HepG2 (cell line): ENCODE results near the gene TLR2. TPM values are rescaled to one million over a fixed set of nuclear protein-coding genes. Genes with fewer than 3 reads are reported as not detected.

Source experiments
- ATAC-seq: fragments of 200-7000 bp; cut with Tn5 transposase; 3 replicates; pipeline ENCODE4 v1.9.1; 2020; ENCODE audit warnings: mild to moderate bottlenecking, moderate library complexity
- BruUV-seq: library from RNA; stranded (reverse); fragments of 400-500 nt; replicated peaks from 2 replicates; lab custom pipeline; 2021; lab: Mats Ljungman, UMichigan
- CTCF ChIA-PET: fragments of 300-600 bp; formaldehyde crosslinking; extraction: SDS; loops from one replicate; lab custom pipeline; 2021; ENCODE audit warnings: low total read pairs, inconsistent platforms, low intra/inter-chr PET ratio; lab: Yijun Ruan, JAX
- POLR2A ChIA-PET: fragments of 350-600 bp; sonication (Branson Sonifier 250); formaldehyde crosslinking; loops from one replicate; lab custom pipeline; 2020; ENCODE audit warnings: antibody characterized with exemption, inconsistent platforms; lab: Yijun Ruan, JAX
- DNase-seq: peaks from one replicate; pipeline ENCODE4 v3.0.0-alpha.2; 2015; ENCODE audit warnings: low spot score
- FAIRE-seq: peaks from 3 replicates; lab custom pipeline; 2011; peaks lifted over from hg19 to GRCh38; lab: Jason Lieb, UNC
- H2AFZ ChIP-seq: one replicate; pipeline ENCODE4 v1.6.1; 2011; ENCODE audit warnings: low read length, inconsistent platforms
- H3K27ac ChIP-seq: fragments of 300-600 bp; 3 replicates; pipeline ENCODE4 v1.8.0; 2011; ENCODE audit warnings: mixed run types, mild to moderate bottlenecking, mixed read lengths, low read length, inconsistent platforms; ENCODE audit not compliant: insufficient read depth; ENCODE audit errors: extremely low read length
- H3K27me3 ChIP-seq, 2 experiments: fragments of 200-600 bp in 1 of 2; 2 replicates in 1 of 2; 3 replicates in 1 of 2; pipeline versions ENCODE4 v1.6.0 to v1.8.0; 2011; ENCODE audit warnings: low read length in 2 of 2, mild to moderate bottlenecking in 2 of 2, moderate library complexity in 2 of 2, inconsistent platforms in 1 of 2; ENCODE audit not compliant: insufficient read depth in 2 of 2, control insufficient read depth in 1 of 2
- H3K36me3 ChIP-seq, 2 experiments: fragments of 200-600 bp in 1 of 2; replicated peaks in 1 of 2; 2 replicates in 1 of 2; 3 replicates in 1 of 2; pipeline versions ENCODE4 v1.5.1 to v1.8.0; 2011; ENCODE audit warnings: low read length in 2 of 2, inconsistent platforms in 1 of 2; ENCODE audit not compliant: insufficient read depth in 2 of 2, control insufficient read depth in 1 of 2
- H3K4me1 ChIP-seq: 2 replicates; pipeline ENCODE4 v1.5.1; 2012; ENCODE audit warnings: low read length, inconsistent platforms; ENCODE audit not compliant: insufficient read depth
- H3K4me2 ChIP-seq: 2 replicates; pipeline ENCODE4 v1.6.0; 2011; ENCODE audit warnings: low read depth, low read length, inconsistent platforms
- H3K4me3 ChIP-seq, 3 experiments: fragments of 200-600 bp in 1 of 3; sonication (generic), shearing (Covaris generic) in 1 of 3; replicated peaks in 1 of 3; 2 replicates each; pipeline ENCODE4 v1.5.1; 2011 to 2016; ENCODE audit warnings: low read length in 3 of 3, inconsistent platforms in 2 of 3, low read depth in 2 of 3, mild to moderate bottlenecking in 2 of 3, control low read depth in 1 of 3, mixed read lengths in 1 of 3; ENCODE audit not compliant: insufficient read depth in 1 of 3
- H3K79me2 ChIP-seq: one replicate; pipeline ENCODE4 v1.6.1; 2011; ENCODE audit warnings: low read length, inconsistent platforms; ENCODE audit not compliant: insufficient read depth
- H3K9ac ChIP-seq: 2 replicates; pipeline ENCODE4 v1.6.0; 2011; ENCODE audit warnings: mild to moderate bottlenecking, low read depth, low read length, inconsistent platforms; ENCODE audit not compliant: insufficient read depth
- H3K9me3 ChIP-seq: 2 replicates; pipeline ENCODE4 v1.5.1; 2012; ENCODE audit warnings: mild to moderate bottlenecking, low read length
- H4K20me1 ChIP-seq: 2 replicates; pipeline ENCODE4 v1.6.0; 2011; ENCODE audit warnings: inconsistent platforms, mild to moderate bottlenecking, low read length, moderate library complexity; ENCODE audit not compliant: insufficient read depth
- AGO2 ChIP-seq: fragments of 200-400 bp; formaldehyde crosslinking; optimal IDR thresholded peaks from 2 replicates; pipeline ENCODE3; 2017; ENCODE audit warnings: mild to moderate bottlenecking, low read depth, low read length, moderate library complexity
- BRCA1 ChIP-seq: sonication (generic); formaldehyde crosslinking; IDR thresholded peaks from 2 replicates; pipeline ENCODE4 v1.4.0; 2020; ENCODE audit warnings: missing genetic modification reagents
- CREB1 ChIP-seq, 2 experiments: fragments of 450-650 bp in 1 of 2; IDR thresholded peaks; 2 replicates each; pipeline ENCODE4 v1.6.1; 2016 to 2017; ENCODE audit warnings: control low read depth in 1 of 2, mild to moderate bottlenecking in 1 of 2, missing compliant biosample characterization in 1 of 2, missing genetic modification characterization in 1 of 2
- HMG20B ChIP-seq: conservative IDR thresholded peaks from 2 replicates; pipeline ENCODE4 v1.6.1; 2016; ENCODE audit warnings: missing genetic modification reagents, missing compliant biosample characterization
- KDM5B ChIP-seq: sonication (generic); formaldehyde crosslinking; IDR thresholded peaks from 2 replicates; pipeline ENCODE4 v1.4.0; 2020; ENCODE audit warnings: missing genetic modification reagents, mild to moderate bottlenecking, borderline replicate concordance
- MBD4 ChIP-seq: IDR thresholded peaks from 2 replicates; pipeline ENCODE4 v1.6.1; 2012; ENCODE audit warnings: low read length, inconsistent platforms, borderline replicate concordance
- POLR2G ChIP-seq: fragments of 200-400 bp; formaldehyde crosslinking; IDR thresholded peaks from 2 replicates; pipeline ENCODE4 v1.6.1; 2018; ENCODE audit warnings: mild to moderate bottlenecking, low read depth, low read length, moderate library complexity
- SATB2 ChIP-seq: sonication (generic); formaldehyde crosslinking; IDR thresholded peaks from 2 replicates; pipeline ENCODE4 v1.5.0; 2020; ENCODE audit warnings: missing genetic modification reagents
- THAP9 ChIP-seq: sonication (generic); formaldehyde crosslinking; IDR thresholded peaks from 2 replicates; pipeline ENCODE4; 2020; ENCODE audit warnings: missing genetic modification reagents, mild to moderate bottlenecking, borderline replicate concordance
- TOE1 ChIP-seq: sonication (generic); formaldehyde crosslinking; IDR thresholded peaks from 2 replicates; pipeline ENCODE4 v1.4.0; 2020; ENCODE audit warnings: mild to moderate bottlenecking, missing genetic modification reagents
- ZC3H13 ChIP-seq: sonication (generic); formaldehyde crosslinking; IDR thresholded peaks from 2 replicates; pipeline ENCODE4 v1.8.1; 2023; ENCODE audit warnings: mild to moderate bottlenecking, missing genetic modification reagents, moderate library complexity
- ZMAT3 ChIP-seq: sonication (generic); formaldehyde crosslinking; conservative IDR thresholded peaks from 2 replicates; pipeline ENCODE4 v1.7.0; 2021; ENCODE audit warnings: missing genetic modification reagents
- ZMYM2 ChIP-seq: sonication (generic); formaldehyde crosslinking; IDR thresholded peaks from 2 replicates; pipeline ENCODE4 v1.8.0; 2022; ENCODE audit warnings: mild to moderate bottlenecking, missing genetic modification reagents
- ZNF124 ChIP-seq: sonication (generic); formaldehyde crosslinking; IDR thresholded peaks from 2 replicates; pipeline ENCODE4 v1.4.0; 2020; ENCODE audit warnings: missing genetic modification reagents
- ZNF326 ChIP-seq: sonication (generic); formaldehyde crosslinking; IDR thresholded peaks from 2 replicates; pipeline ENCODE4 v1.4.0; 2020; ENCODE audit warnings: missing genetic modification reagents, borderline replicate concordance
- WGBS: methylation state at CpG from one replicate; pipeline ENCODE4 v1.1.6; 2017; ENCODE audit warnings: low lambda C conversion rate; 5-methylcytosine and 5-hydroxymethylcytosine counted together
- in situ Hi-C: cut with HindIII; loops from 2 replicates; pipeline ENCODE4 v1.10.0; 2017; ENCODE audit warnings: low pct_unique_long_range_greater_than_20kb; ENCODE audit not compliant: extremely low pct_ligation_motif_present
- intact Hi-C: fragments of 100-400 bp; cut with micrococcal nuclease; formaldehyde crosslinking; loops from one replicate; pipeline ENCODE4 v1.10.0; 2022; ENCODE audit not compliant: unreplicated experiment
- polyA plus RNA-seq, 8 experiments: library from polyadenylated mRNA; depleted of rRNA in 3 of 8; stranded (reverse) in 7 of 8; unstranded in 1 of 8; fragments of >200 nt; fragmentation: Illumina TruSeq in 4 of 8; extraction: Trizol in 4 of 8; gene quantifications; 2 replicates each; pipeline versions ENCODE4 v1.2.1 to v1.2.3, GENCODE V29; 2011 to 2016; ENCODE audit warnings: low read depth in 4 of 8, missing spikeins in 1 of 8, mixed read lengths in 1 of 8; ENCODE audit not compliant: insufficient read depth in 1 of 8
- total RNA-seq, 5 experiments: library from RNA; depleted of rRNA; stranded (reverse); fragments of >200 nt; fragmentation: Illumina TruSeq; extraction: Trizol; gene quantifications; 2 replicates each; pipeline ENCODE4 v1.2.3, GENCODE V29; 2016; ENCODE audit warnings: low read depth in 1 of 5
- TF ChIP-seq, protein P1 (sequence below): sonication (generic); formaldehyde crosslinking; IDR thresholded peaks from 2 replicates; pipeline ENCODE4 v1.5.1; 2020; ENCODE audit warnings: mild to moderate bottlenecking, missing genetic modification reagents, moderate library complexity
- TF ChIP-seq, protein P2 (sequence below): sonication (generic); formaldehyde crosslinking; IDR thresholded peaks from 2 replicates; pipeline ENCODE4 v1.8.1; 2022; ENCODE audit warnings: low read depth, mild to moderate bottlenecking, missing genetic modification reagents

TLR2 gene
- total and polyA plus RNA-seq, 2 of the 13 experiments (the other 11 are each of a cell fraction or from before 2014, with no cell fraction given) = 0.63 to 0.73 TPM

DNA sequence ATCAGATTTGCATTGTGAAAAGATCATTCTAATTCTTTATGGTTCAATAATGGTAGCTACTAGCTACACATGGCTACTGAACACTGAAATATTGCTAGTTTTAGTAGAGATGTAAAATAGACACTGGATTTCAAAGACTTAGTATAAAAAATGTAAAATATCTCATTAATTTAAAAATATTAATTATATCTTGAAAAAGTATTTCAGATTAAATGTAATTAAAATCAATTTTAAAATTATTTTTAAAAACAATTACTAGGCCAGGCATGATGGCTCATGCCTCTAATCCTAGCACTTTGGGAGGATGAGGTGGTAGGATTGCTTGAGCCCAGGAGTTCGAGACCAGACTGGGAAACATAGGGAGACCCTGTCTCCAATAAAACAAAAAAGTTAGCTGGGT, 20.4 kb upstream of the TLR2 start:
- POLR2A ChIA-PET = no interaction called here
- 0 out of 2 replicates have a peak, but pooled peaks cover 12% of the 10 kb centered on the region for H3K9me3 ChIP-seq
- FAIRE-seq = no peak
- H3K36me3 ChIP-seq = no peaks in the 10 kb centered on the region
- TF ChIP-seq POLR2G (no peak), KDM5B (no peak), ZMYM2 (CRISPR knock-in tag) (no peak), ZMAT3 (CRISPR knock-in tag) (no peak), AGO2 (no peak), THAP9 (CRISPR knock-in tag) (no peak), HMG20B (CRISPR knock-in tag) (no peak), SATB2 (CRISPR knock-in tag) (no peak), TOE1 (CRISPR knock-in tag) (no peak), ZNF124 (CRISPR knock-in tag) (no peak), ZNF326 (CRISPR knock-in tag) (no peak), BRCA1 (no peak), ZC3H13 (CRISPR knock-in tag) (no peak), CREB1 (IDR thresholded peaks at IDR 0.05) (no peak), CREB1 (CRISPR knock-in tag; IDR thresholded peaks at IDR 0.05) (no peak), MBD4 (no peak)
- TF ChIP-seq, protein P1, sequence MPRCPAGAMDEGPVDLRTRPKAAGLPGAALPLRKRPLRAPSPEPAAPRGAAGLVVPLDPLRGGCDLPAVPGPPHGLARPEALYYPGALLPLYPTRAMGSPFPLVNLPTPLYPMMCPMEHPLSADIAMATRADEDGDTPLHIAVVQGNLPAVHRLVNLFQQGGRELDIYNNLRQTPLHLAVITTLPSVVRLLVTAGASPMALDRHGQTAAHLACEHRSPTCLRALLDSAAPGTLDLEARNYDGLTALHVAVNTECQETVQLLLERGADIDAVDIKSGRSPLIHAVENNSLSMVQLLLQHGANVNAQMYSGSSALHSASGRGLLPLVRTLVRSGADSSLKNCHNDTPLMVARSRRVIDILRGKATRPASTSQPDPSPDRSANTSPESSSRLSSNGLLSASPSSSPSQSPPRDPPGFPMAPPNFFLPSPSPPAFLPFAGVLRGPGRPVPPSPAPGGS (CRISPR knock-in tag) = no peak
- TF ChIP-seq, protein P2, sequence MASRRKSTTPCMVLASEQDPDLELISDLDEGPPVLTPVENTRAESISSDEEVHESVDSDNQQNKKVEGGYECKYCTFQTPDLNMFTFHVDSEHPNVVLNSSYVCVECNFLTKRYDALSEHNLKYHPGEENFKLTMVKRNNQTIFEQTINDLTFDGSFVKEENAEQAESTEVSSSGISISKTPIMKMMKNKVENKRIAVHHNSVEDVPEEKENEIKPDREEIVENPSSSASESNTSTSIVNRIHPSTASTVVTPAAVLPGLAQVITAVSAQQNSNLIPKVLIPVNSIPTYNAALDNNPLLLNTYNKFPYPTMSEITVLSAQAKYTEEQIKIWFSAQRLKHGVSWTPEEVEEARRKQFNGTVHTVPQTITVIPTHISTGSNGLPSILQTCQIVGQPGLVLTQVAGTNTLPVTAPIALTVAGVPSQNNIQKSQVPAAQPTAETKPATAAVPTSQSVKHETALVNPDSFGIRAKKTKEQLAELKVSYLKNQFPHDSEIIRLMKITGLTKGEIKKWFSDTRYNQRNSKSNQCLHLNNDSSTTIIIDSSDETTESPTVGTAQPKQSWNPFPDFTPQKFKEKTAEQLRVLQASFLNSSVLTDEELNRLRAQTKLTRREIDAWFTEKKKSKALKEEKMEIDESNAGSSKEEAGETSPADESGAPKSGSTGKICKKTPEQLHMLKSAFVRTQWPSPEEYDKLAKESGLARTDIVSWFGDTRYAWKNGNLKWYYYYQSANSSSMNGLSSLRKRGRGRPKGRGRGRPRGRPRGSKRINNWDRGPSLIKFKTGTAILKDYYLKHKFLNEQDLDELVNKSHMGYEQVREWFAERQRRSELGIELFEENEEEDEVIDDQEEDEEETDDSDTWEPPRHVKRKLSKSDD (CRISPR knock-in tag) = no peak
- TF ChIP-seq, all 625 proteins: peak for 0
- in situ Hi-C loops (no loop called here), intact Hi-C loops (no loop called here)
- WGBS = 5% methylated on average over 1 of the region's 1 CpG
- Histone ChIP-seq H3K4me1 (no peaks in the 10 kb centered on the region), H2AFZ (no peak overlapping the region), H3K9ac (no peak overlapping the region), H3K27ac (no peak overlapping the region), H4K20me1 (no peaks in the 10 kb centered on the region), H3K4me2 (no peak overlapping the region), H3K4me3 (no peak overlapping the region), H3K79me2 (no peaks in the 10 kb centered on the region), H3K27me3 (no peaks in the 10 kb centered on the region)
- DNase-seq = no peak
- no peak for ATAC-seq
- no TSS peak for BruUV-seq
- CTCF ChIA-PET = no interaction called here
